ENCODE results near the gene BICC1.

DNA sequence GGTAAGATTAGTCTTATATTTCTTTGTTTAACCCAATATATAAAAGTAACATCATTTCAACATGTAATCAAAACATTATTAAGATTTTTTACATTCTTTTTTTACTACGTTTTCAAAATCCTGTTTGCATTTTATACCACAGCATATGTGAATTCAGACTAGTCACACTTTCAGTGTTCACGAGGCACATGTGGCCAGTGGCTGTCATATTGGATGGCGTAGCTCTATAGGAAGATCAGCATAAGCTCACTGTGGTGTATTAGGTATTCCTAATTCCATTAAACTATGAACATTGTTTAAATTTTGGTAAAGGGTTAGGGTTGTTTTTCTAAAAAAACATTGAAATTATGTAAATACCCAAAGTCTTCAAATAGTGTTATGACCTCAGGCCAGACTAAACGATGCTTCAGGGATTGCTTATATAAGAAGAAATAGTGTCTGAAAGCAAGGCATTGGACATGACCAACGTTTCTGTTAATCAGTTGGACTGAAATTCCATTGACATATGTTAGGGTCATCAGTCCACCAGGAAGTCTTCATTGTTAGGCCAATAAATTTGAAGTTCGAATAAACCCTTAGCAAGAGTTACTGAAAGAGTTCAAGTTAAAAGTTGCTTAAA, 97.0 kb downstream of the BICC1 start:
- TF ChIP-seq, protein P1, sequence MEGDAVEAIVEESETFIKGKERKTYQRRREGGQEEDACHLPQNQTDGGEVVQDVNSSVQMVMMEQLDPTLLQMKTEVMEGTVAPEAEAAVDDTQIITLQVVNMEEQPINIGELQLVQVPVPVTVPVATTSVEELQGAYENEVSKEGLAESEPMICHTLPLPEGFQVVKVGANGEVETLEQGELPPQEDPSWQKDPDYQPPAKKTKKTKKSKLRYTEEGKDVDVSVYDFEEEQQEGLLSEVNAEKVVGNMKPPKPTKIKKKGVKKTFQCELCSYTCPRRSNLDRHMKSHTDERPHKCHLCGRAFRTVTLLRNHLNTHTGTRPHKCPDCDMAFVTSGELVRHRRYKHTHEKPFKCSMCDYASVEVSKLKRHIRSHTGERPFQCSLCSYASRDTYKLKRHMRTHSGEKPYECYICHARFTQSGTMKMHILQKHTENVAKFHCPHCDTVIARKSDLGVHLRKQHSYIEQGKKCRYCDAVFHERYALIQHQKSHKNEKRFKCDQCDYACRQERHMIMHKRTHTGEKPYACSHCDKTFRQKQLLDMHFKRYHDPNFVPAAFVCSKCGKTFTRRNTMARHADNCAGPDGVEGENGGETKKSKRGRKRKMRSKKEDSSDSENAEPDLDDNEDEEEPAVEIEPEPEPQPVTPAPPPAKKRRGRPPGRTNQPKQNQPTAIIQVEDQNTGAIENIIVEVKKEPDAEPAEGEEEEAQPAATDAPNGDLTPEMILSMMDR (conservative IDR thresholded peaks at IDR 0.05; ENCODE audit: low read length): no peak
- TF ChIP-seq EZH2phosphoT487 (IDR thresholded peaks at IDR 0.05; ENCODE audit: borderline replicate concordance): no peak
